Activated CD4-positive, alpha-beta memory T cell treated with anti-CD3 and anti-CD28 coated beads, Interleukin-2, amount 10 ng/mL, durations not matched to agents 7 days and 5 days (primary cell): Measurements from ENCODE around the gene AGAP1. TPM values are rescaled to one million over a fixed set of nuclear protein-coding genes. Genes with fewer than 3 reads are reported as not detected.
A peak's percentile ranks its signal among the peaks of the same experiment; 100 is the strongest.

ENCODE experiments used
- CTCF ChIA-PET: fragments of 350-600 bp; sonication (Branson Sonifier 250); formaldehyde crosslinking; loops from one replicate; lab custom pipeline; 2021; ENCODE audit warnings: antibody characterized with exemption, inconsistent platforms; lab: Charles Lee
- POLR2A ChIA-PET: fragments of 350-600 bp; sonication (Branson Sonifier 250); formaldehyde crosslinking; loops from one replicate; lab custom pipeline; 2021; ENCODE audit warnings: antibody characterized with exemption; lab: Charles Lee
- DNase-seq: peaks from one replicate; pipeline ENCODE4 v3.0.0-alpha.2; 2020
- H3K27ac Mint-ChIP-seq: one replicate; pipeline ENCODE4 v1.8.0; 2021; ENCODE audit warnings: mild to moderate bottlenecking, mixed read lengths
- H3K27me3 Mint-ChIP-seq: one replicate; pipeline ENCODE4 v1.8.0; 2021; ENCODE audit warnings: mixed read lengths
- H3K36me3 Mint-ChIP-seq: one replicate; pipeline ENCODE4 v1.8.0; 2021; ENCODE audit warnings: low read depth, mixed read lengths
- H3K4me1 Mint-ChIP-seq: one replicate; pipeline ENCODE4 v1.8.0; 2021; ENCODE audit warnings: mixed read lengths
- H3K4me3 Mint-ChIP-seq: one replicate; pipeline ENCODE4 v1.8.0; 2021; ENCODE audit warnings: mild to moderate bottlenecking, mixed read lengths
- H3K9me3 Mint-ChIP-seq: one replicate; pipeline ENCODE4 v1.8.0; 2021; ENCODE audit warnings: mixed read lengths
- total RNA-seq, 2 experiments: library from RNA; stranded (reverse); gene quantifications; one replicate each; pipeline ENCODE4 v1.2.3, GENCODE V29; 2021

AGAP1 gene
- total RNA-seq, 2 experiments from 2014 or later, result 1.1 to 1.2 TPM

GRCh38 chr2:236173729-236174607 lies 680.1 kb downstream of the AGAP1 start:
- peaks cover 74% of the 10 kb centered on the region for H3K27me3 Mint-ChIP-seq
- H3K27ac Mint-ChIP-seq, result no peak overlapping the region
- H3K36me3 Mint-ChIP-seq, result peaks cover 8% of the 10 kb centered on the region
- POLR2A ChIA-PET, result no interaction called here
- peaks cover 2% of the 10 kb centered on the region for H3K4me1 Mint-ChIP-seq
- no peaks in the 10 kb centered on the region for H3K9me3 Mint-ChIP-seq
- no peak overlapping the region for H3K4me3 Mint-ChIP-seq
- no peak for DNase-seq
- CTCF ChIA-PET, result no interaction called here

- Mint-ChIP-seq H3K4me1 (peaks cover 2% of the 10 kb centered on the region), H3K9me3 (no peaks in the 10 kb centered on the region), H3K36me3 (no peaks in the 10 kb centered on the region), H3K4me3 (no peak overlapping the region), H3K27ac (no peak overlapping the region), H3K27me3 (peaks cover 69% of the 10 kb centered on the region)
- CTCF ChIA-PET, result interaction anchor here (0.9 to 1.1 kb wide), 2 partner anchors 396 to 410 kb away, joined by 3 to 9 read pairs; no protein-coding TSS in a partner anchor
- POLR2A ChIA-PET, result no interaction called here
- DNase-seq, result no peak
Observed at GRCh38 chr2:236175548-236176150, 681.8 kb downstream of the AGAP1 start.

- Mint-ChIP-seq H3K9me3 (no peaks in the 10 kb centered on the region), H3K27ac (no peak overlapping the region), H3K36me3 (no peaks in the 10 kb centered on the region), H3K4me3 (no peak overlapping the region), H3K4me1 (peaks cover 2% of the 10 kb centered on the region), H3K27me3 (peaks cover 65% of the 10 kb centered on the region)
- POLR2A ChIA-PET, result no interaction called here
- DNase-seq, result no peak
- CTCF ChIA-PET, result interaction anchor here (0.9 to 1.1 kb wide), 3 partner anchors 12 to 410 kb away, joined by 3 to 9 read pairs (median 4); no protein-coding TSS in a partner anchor
Observed at GRCh38 chr2:236176417-236176816, 682.6 kb downstream of the AGAP1 start.

GRCh38 chr2:236176951-236177350 lies 683.1 kb downstream of the AGAP1 start:
- Mint-ChIP-seq H3K27ac (no peak overlapping the region), H3K4me1 (peaks cover 2% of the 10 kb centered on the region), H3K36me3 (no peaks in the 10 kb centered on the region), H3K9me3 (no peaks in the 10 kb centered on the region), H3K27me3 (peaks cover 60% of the 10 kb centered on the region), H3K4me3 (no peak overlapping the region)
- ChIA-PET POLR2A (no interaction called here), CTCF (interaction anchor here (0.8 to 7.7 kb wide), 5 partner anchors 8 to 671 kb away, joined by 3 to 56 read pairs (median 3); no protein-coding TSS in a partner anchor)
- DNase-seq, result no peak

- no peaks in the 10 kb centered on the region for H3K9me3 Mint-ChIP-seq
- CTCF ChIA-PET, result interaction anchor here (0.8 to 7.7 kb wide), 8 partner anchors 8 to 671 kb away, joined by 3 to 56 read pairs (median 4); no protein-coding TSS in a partner anchor
- H3K4me1 Mint-ChIP-seq, result peaks cover 2% of the 10 kb centered on the region
- H3K36me3 Mint-ChIP-seq, result no peaks in the 10 kb centered on the region
- no peak overlapping the region for H3K4me3 Mint-ChIP-seq
- POLR2A ChIA-PET, result no interaction called here
- peaks cover 55% of the 10 kb centered on the region for H3K27me3 Mint-ChIP-seq
- DNase-seq, result peak; percentile 24
- no peak overlapping the region for H3K27ac Mint-ChIP-seq
Observed at GRCh38 chr2:236177604-236177966, 683.7 kb downstream of the AGAP1 start.

- ChIA-PET CTCF (interaction anchor here (0.7 to 7.7 kb wide), 9 partner anchors 9 to 672 kb away, joined by 3 to 56 read pairs (median 3); no protein-coding TSS in a partner anchor), POLR2A (no interaction called here)
- no peaks in the 10 kb centered on the region for H3K9me3 Mint-ChIP-seq
- no peak overlapping the region for H3K27ac Mint-ChIP-seq
- DNase-seq, result peak; percentile 32
- H3K4me1 Mint-ChIP-seq, result peaks cover 2% of the 10 kb centered on the region
- no peaks in the 10 kb centered on the region for H3K36me3 Mint-ChIP-seq
- peaks cover 53% of the 10 kb centered on the region for H3K27me3 Mint-ChIP-seq
- H3K4me3 Mint-ChIP-seq, result peak overlapping the region; percentile 13
Observed at GRCh38 chr2:236177967-236178889, 684.4 kb downstream of the AGAP1 start.

- H3K27me3 Mint-ChIP-seq, result peaks cover 49% of the 10 kb centered on the region
- no peak for DNase-seq
- no peaks in the 10 kb centered on the region for H3K9me3 Mint-ChIP-seq
- ChIA-PET POLR2A (no interaction called here), CTCF (interaction anchor here (0.7 to 7.7 kb wide), 4 partner anchors 71 to 413 kb away, joined by 3 to 56 read pairs (median 6); no protein-coding TSS in a partner anchor)
- no peaks in the 10 kb centered on the region for H3K36me3 Mint-ChIP-seq
- no peak overlapping the region for H3K4me3 Mint-ChIP-seq
- H3K27ac Mint-ChIP-seq, result no peak overlapping the region
- H3K4me1 Mint-ChIP-seq, result peaks cover 2% of the 10 kb centered on the region
Observed at GRCh38 chr2:236178890-236179235, 685.0 kb downstream of the AGAP1 start.

- ChIA-PET POLR2A (no interaction called here), CTCF (interaction anchor here (0.6 to 7.7 kb wide), 4 partner anchors 10 to 414 kb away, joined by 3 to 56 read pairs (median 4); no protein-coding TSS in a partner anchor)
- Mint-ChIP-seq H3K27me3 (peaks cover 43% of the 10 kb centered on the region), H3K4me3 (no peak overlapping the region), H3K36me3 (no peaks in the 10 kb centered on the region), H3K9me3 (no peaks in the 10 kb centered on the region), H3K27ac (no peak overlapping the region), H3K4me1 (peaks cover 2% of the 10 kb centered on the region)
- DNase-seq, result no peak
Observed at GRCh38 chr2:236179236-236180075, 685.6 kb downstream of the AGAP1 start.

GRCh38 chr2:236180076-236180816 lies 686.4 kb downstream of the AGAP1 start:
- H3K4me3 Mint-ChIP-seq, result no peak overlapping the region
- peaks cover 35% of the 10 kb centered on the region for H3K27me3 Mint-ChIP-seq
- H3K27ac Mint-ChIP-seq, result no peak overlapping the region
- no peak for DNase-seq
- CTCF ChIA-PET, result interaction anchor here (0.6 to 7.7 kb wide), 7 partner anchors 9 to 414 kb away, joined by 3 to 56 read pairs (median 4); no protein-coding TSS in a partner anchor
- no peaks in the 10 kb centered on the region for H3K36me3 Mint-ChIP-seq
- H3K9me3 Mint-ChIP-seq, result no peaks in the 10 kb centered on the region
- peaks cover 2% of the 10 kb centered on the region for H3K4me1 Mint-ChIP-seq
- POLR2A ChIA-PET, result no interaction called here

GRCh38 chr2:236180831-236181453 lies 687.1 kb downstream of the AGAP1 start:
- ChIA-PET CTCF (interaction anchor here (1.0 to 7.7 kb wide), 5 partner anchors 8 to 414 kb away, joined by 4 to 56 read pairs (median 6); no protein-coding TSS in a partner anchor), POLR2A (no interaction called here)
- DNase-seq, result peak; percentile 42
- Mint-ChIP-seq H3K4me1 (peaks cover 2% of the 10 kb centered on the region), H3K9me3 (no peaks in the 10 kb centered on the region), H3K4me3 (no peak overlapping the region), H3K27ac (no peak overlapping the region), H3K36me3 (no peaks in the 10 kb centered on the region), H3K27me3 (peaks cover 30% of the 10 kb centered on the region)
